ENCODE results near the gene BCL6B. TPM values are rescaled to one million over a fixed set of nuclear protein-coding genes. Genes with fewer than 3 reads are reported as not detected.
"Not testable (repeated sequence)": the region's sequence is repeated elsewhere in the genome, so short reads cannot be mapped to it uniquely, and the experiment has no call there.

BCL6B gene
- total RNA-seq, 1 donor from 2014 or later, result not detected

GRCh38 chr17:7048968-7049367 lies 26.1 kb downstream of the BCL6B start:
- DNase-seq (ENCODE audit: low read depth), result no peak
- H3K4me3 ChIP-seq (ENCODE audit: low read depth, low read length), result no peak overlapping the region
- TF ChIP-seq CTCF (conservative IDR thresholded peaks at IDR 0.05; ENCODE audit: low read depth, low read length), result no peak

GRCh38 chr17:7050583-7050982 lies 27.7 kb downstream of the BCL6B start:
- not testable (repeated sequence) for H3K4me3 ChIP-seq (ENCODE audit: low read depth, low read length); DNase-seq (ENCODE audit: low read depth)

- DNase-seq (ENCODE audit: low read depth), result no peak
- H3K4me3 ChIP-seq (ENCODE audit: low read depth, low read length), result no peak overlapping the region
- no peak for TF ChIP-seq CTCF (conservative IDR thresholded peaks at IDR 0.05; ENCODE audit: low read depth, low read length)
Observed at GRCh38 chr17:7056386-7056785, 33.5 kb downstream of the BCL6B start.

GRCh38 chr17:7058831-7059447 lies 36.1 kb downstream of the BCL6B start:
- no peak for DNase-seq (ENCODE audit: low read depth)
- no peak overlapping the region for H3K4me3 ChIP-seq (ENCODE audit: low read depth, low read length)
- TF ChIP-seq CTCF (conservative IDR thresholded peaks at IDR 0.05; ENCODE audit: low read depth, low read length), result no peak

GRCh38 chr17:7060165-7060891 lies 37.5 kb downstream of the BCL6B start:
- DNase-seq (ENCODE audit: low read depth), result peak; percentile 88
- TF ChIP-seq CTCF (conservative IDR thresholded peaks at IDR 0.05; ENCODE audit: low read depth, low read length), result no peak
- no peak overlapping the region for H3K4me3 ChIP-seq (ENCODE audit: low read depth, low read length)

- H3K4me3 ChIP-seq (ENCODE audit: low read depth, low read length), result no peak overlapping the region
- no peak for DNase-seq (ENCODE audit: low read depth)
- TF ChIP-seq CTCF (conservative IDR thresholded peaks at IDR 0.05; ENCODE audit: low read depth, low read length), result no peak
Observed at GRCh38 chr17:7063518-7064094, 40.8 kb downstream of the BCL6B start.

GRCh38 chr17:7064261-7064660 lies 41.4 kb downstream of the BCL6B start:
- no peak for TF ChIP-seq CTCF (conservative IDR thresholded peaks at IDR 0.05; ENCODE audit: low read depth, low read length)

More at GRCh38 chr17:7064261-7064660, 41.4 kb downstream of the BCL6B start:
- H3K4me3 ChIP-seq (ENCODE audit: low read depth, low read length), result no peak overlapping the region
- DNase-seq (ENCODE audit: low read depth), result no peak

All from epithelial cell of proximal tubule (primary cell).